Vein endothelial cell (primary cell): ENCODE data around the gene AAGAB. TPM values are rescaled to one million over a fixed set of nuclear protein-coding genes. Genes with fewer than 3 reads are reported as not detected.

Source experiments
- total RNA-seq: library from RNA; depleted of rRNA; stranded (reverse); fragments of >200 nt; gene quantifications from 2 replicates; pipeline ENCODE4 v1.2.3, GENCODE V29; 2012

AAGAB gene, protein sequence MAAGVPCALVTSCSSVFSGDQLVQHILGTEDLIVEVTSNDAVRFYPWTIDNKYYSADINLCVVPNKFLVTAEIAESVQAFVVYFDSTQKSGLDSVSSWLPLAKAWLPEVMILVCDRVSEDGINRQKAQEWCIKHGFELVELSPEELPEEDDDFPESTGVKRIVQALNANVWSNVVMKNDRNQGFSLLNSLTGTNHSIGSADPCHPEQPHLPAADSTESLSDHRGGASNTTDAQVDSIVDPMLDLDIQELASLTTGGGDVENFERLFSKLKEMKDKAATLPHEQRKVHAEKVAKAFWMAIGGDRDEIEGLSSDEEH
- total RNA-seq = 36.9 and 48.7 TPM in 2 replicates

DNA sequence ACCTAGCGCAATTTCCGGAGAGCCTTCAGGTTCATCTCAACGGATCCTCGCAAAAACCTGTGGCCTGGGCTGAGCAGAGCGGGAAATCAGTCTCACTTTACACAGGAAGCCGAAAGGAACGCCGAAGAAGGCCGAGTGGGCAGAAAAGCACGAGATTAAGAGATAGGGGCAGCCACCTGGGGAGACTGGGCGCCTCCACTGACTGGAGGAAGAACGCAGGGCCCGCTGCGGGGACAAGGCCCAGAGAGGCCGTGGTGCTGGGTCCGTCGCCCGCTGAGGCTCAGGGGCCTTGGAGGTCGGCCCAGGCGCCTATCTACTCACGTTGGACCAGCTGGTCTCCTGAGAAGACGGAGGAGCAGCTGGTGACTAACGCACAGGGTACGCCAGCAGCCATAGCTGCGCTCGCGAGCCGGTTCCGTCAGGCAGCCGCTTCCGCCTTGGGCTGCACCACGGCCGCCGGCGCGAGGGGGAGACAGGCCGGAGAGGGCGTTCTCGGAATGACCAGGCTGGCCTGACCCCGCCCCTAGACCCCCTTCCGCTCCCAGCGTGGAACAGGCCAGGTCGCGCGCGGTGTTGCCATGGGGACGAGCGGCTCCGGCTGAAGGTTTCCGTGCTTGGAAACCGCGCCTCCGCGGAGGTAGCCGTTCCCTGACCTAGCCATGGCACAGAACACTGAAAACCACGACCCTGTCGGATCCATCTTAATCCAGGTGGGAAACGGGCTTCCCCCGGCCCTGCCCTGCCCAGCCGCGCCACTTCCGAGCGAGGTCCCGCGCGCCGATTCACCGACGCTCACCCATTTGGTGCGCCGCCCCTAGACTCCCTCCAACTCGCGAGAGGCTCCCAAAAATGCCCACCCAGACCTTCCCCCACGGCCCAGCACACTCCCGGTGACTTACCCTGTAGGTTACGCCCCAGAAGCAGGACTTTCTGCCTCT is at the start of gene AAGAB, which contains the start of gene IQCH:
AAGAB (minus strand) TSS at position 424 of the 938 bp plus-strand sequence; CDS start at position 394, 30 bp downstream.
IQCH (plus strand) TSS at position 549 of the 938 bp plus-strand sequence; CDS start at position 660, 111 bp downstream.

Other genes starting within 250 kb of the AAGAB start
- 54.5 and 61.4 TPM in 2 replicates for gene SMAD3, start 189.1 kb downstream of the AAGAB start, total RNA-seq
- 1.6 TPM in 2 replicates for gene IQCH, start 125 bp upstream of the AAGAB start, total RNA-seq